ENCODE measurements around the gene SLC1A1.

GRCh38 chr9:4553951-4554381 lies 63.7 kb downstream of the SLC1A1 start:
- TF ChIP-seq E2F5 (CRISPR knock-in tag; IDR thresholded peaks at IDR 0.05), result no peak
- no peak for TF ChIP-seq CTCF (IDR thresholded peaks at IDR 0.05)
- no peak for TF ChIP-seq NFE2L1 (CRISPR knock-in tag; IDR thresholded peaks at IDR 0.05)
- TF ChIP-seq NR2C2 (CRISPR knock-in tag; IDR thresholded peaks at IDR 0.05), result no peak
- no peak for TF ChIP-seq RELA (CRISPR knock-in tag; IDR thresholded peaks at IDR 0.05; ENCODE audit: borderline replicate concordance)
- no peak for TF ChIP-seq ZNF263 (CRISPR knock-in tag; IDR thresholded peaks at IDR 0.05; ENCODE audit: low read depth)
- no peak for TF ChIP-seq ATF3 (CRISPR knock-in tag; conservative IDR thresholded peaks at IDR 0.05)
- TF ChIP-seq E2F4 (CRISPR knock-in tag; IDR thresholded peaks at IDR 0.05; ENCODE audit: borderline replicate concordance, low read depth), result no peak
- no peak for TF ChIP-seq TEAD1 (CRISPR knock-in tag; IDR thresholded peaks at IDR 0.05)
